ENCODE results near the gene MARS1. TPM values are rescaled to one million over a fixed set of nuclear protein-coding genes. Genes with fewer than 3 reads are reported as not detected.
"Not testable (repeated sequence)": the region's sequence is repeated elsewhere in the genome, so short reads cannot be mapped to it uniquely, and the experiment has no call there.

The MARS1 gene
- total RNA-seq, 1 experiment from 2014 or later: 291 TPM

- intact Hi-C loops (cut with micrococcal nuclease; ENCODE audit: unreplicated experiment): not testable (repeated sequence)
- ChIA-PET POLR2A (interaction anchor here (0.7 kb wide), 1 partner anchor 474 kb away, joined by 4 read pairs; no protein-coding TSS in a partner anchor), CTCF (interaction anchor here (0.6 kb wide), 1 partner anchor 116 kb away, joined by 3 read pairs; no protein-coding TSS in a partner anchor)
These were observed 29.9 kb downstream of the MARS1 start for GRCh38 chr12:57517718-57518117.

GRCh38 chr12:57518176-57518919 is 30.5 kb downstream of the MARS1 start:
- H3K27me3 ChIP-seq (ENCODE audit: control insufficient read depth, insufficient read depth, low read length): no peaks in the 10 kb centered on the region
- H3K9me3 ChIP-seq (ENCODE audit: control insufficient read depth, insufficient read depth, low read depth, low read length): no peaks in the 10 kb centered on the region
- CTCF ChIA-PET: interaction anchor here (0.6 kb wide), 1 partner anchor 116 kb away, joined by 3 read pairs; no protein-coding TSS in a partner anchor
- H3K4me1 ChIP-seq (ENCODE audit: control insufficient read depth, insufficient read depth, low read length): peaks cover 49% of the 10 kb centered on the region
- TF ChIP-seq SIN3A (IDR thresholded peaks at IDR 0.05; ENCODE audit: borderline replicate concordance, insufficient read depth, low read depth, low read length): no peak
- no peak for TF ChIP-seq REST (IDR thresholded peaks at IDR 0.05; ENCODE audit: insufficient read depth in 1 of 2, low read depth in 2 of 2, low read length in 1 of 2)
- no peak; the same call in 1 of the 2 replicates for TF ChIP-seq POLR2AphosphoS5 (IDR thresholded peaks at IDR 0.05; ENCODE audit: low read depth, low read length)
- TF ChIP-seq TCF7L2 (IDR thresholded peaks at IDR 0.05; ENCODE audit: low read depth, low read length): no peak
- TF ChIP-seq CTCF (IDR thresholded peaks at IDR 0.05): no peak
- BruUV-seq (replicated peaks): no TSS peak
- DNase-seq (ENCODE audit: low read depth, low spot score): no peak
- POLR2A ChIA-PET: no interaction called here
- H3K36me3 ChIP-seq (ENCODE audit: control insufficient read depth, insufficient read depth, low read length): peaks cover 18% of the 10 kb centered on the region
- peak overlapping the region; percentile 88 to 98 for H3K4me3 ChIP-seq (ENCODE audit: low read depth in 2 of 2, low read length in 2 of 2)
- ATAC-seq: no peak
- peak overlapping the region; percentile 96 for H3K27ac ChIP-seq (ENCODE audit: low read length)
- in situ Hi-C loops (cut with HindIII; ENCODE audit: low pct_unique_long_range_greater_than_20kb, low sequenced_read_pairs) (no loop called here), intact Hi-C loops (cut with micrococcal nuclease; ENCODE audit: unreplicated experiment) (no loop called here)

More at GRCh38 chr12:57517718-57518117, 29.9 kb downstream of the MARS1 start:
- Histone ChIP-seq H3K4me1 (ENCODE audit: control insufficient read depth, insufficient read depth, low read length) (peaks cover 49% of the 10 kb centered on the region), H3K36me3 (ENCODE audit: control insufficient read depth, insufficient read depth, low read length) (peaks cover 17% of the 10 kb centered on the region), H3K4me3 (ENCODE audit: low read depth in 2 of 2, low read length in 2 of 2) (peak overlapping the region; percentile 88 to 98), H3K27ac (ENCODE audit: low read length) (peak overlapping the region; percentile 96)
- DNase-seq (ENCODE audit: low read depth, low spot score); H3K27me3 ChIP-seq (ENCODE audit: control insufficient read depth, insufficient read depth, low read length); H3K9me3 ChIP-seq (ENCODE audit: control insufficient read depth, insufficient read depth, low read depth, low read length); ATAC-seq; BruUV-seq (replicated peaks); in situ Hi-C loops (cut with HindIII; ENCODE audit: low pct_unique_long_range_greater_than_20kb, low sequenced_read_pairs): not testable (repeated sequence)
- peak; percentile 47 for TF ChIP-seq POLR2AphosphoS5 (IDR thresholded peaks at IDR 0.05; ENCODE audit: low read depth, low read length)
